ENCODE data around the gene SLC25A42.

Gene SLC25A42

GRCh38 chr19:19034204-19034624, 29.6 kb upstream of the SLC25A42 start:
- no peak for TF ChIP-seq CTCF (IDR thresholded peaks at IDR 0.05; ENCODE audit: low read depth, low read length)
- H3K4me3 ChIP-seq (replicated peaks in 1 of 2; ENCODE audit: low read depth in 2 of 2, low read length in 2 of 2): peak overlapping the region; percentile 75 to 92
- peak; percentile 69 to 71 for DNase-seq (ENCODE audit: low read depth in 2 of 2)

GRCh38 chr19:19039901-19040300, 23.9 kb upstream of the SLC25A42 start:
- TF ChIP-seq CTCF (IDR thresholded peaks at IDR 0.05; ENCODE audit: low read depth, low read length): no peak
- no peak for DNase-seq (ENCODE audit: low read depth in 2 of 2)
- H3K4me3 ChIP-seq (replicated peaks in 1 of 2; ENCODE audit: low read depth in 2 of 2, low read length in 2 of 2): no peak overlapping the region

- DNase-seq (ENCODE audit: low read depth in 2 of 2): peak; percentile 95 to 97
- no peak for TF ChIP-seq CTCF (IDR thresholded peaks at IDR 0.05; ENCODE audit: low read depth, low read length)
- H3K4me3 ChIP-seq (replicated peaks in 1 of 2; ENCODE audit: low read depth in 2 of 2, low read length in 2 of 2): no peak overlapping the region
Measured at GRCh38 chr19:19040417-19040816, 23.4 kb upstream of the SLC25A42 start.

- no peak for TF ChIP-seq CTCF (IDR thresholded peaks at IDR 0.05; ENCODE audit: low read depth, low read length)
- no peak overlapping the region for H3K4me3 ChIP-seq (replicated peaks in 1 of 2; ENCODE audit: low read depth in 2 of 2, low read length in 2 of 2)
- no peak for DNase-seq (ENCODE audit: low read depth in 2 of 2)
Measured at GRCh38 chr19:19042732-19043280, 21.0 kb upstream of the SLC25A42 start.

- no peak overlapping the region for H3K4me3 ChIP-seq (replicated peaks in 1 of 2; ENCODE audit: low read depth in 2 of 2, low read length in 2 of 2)
- TF ChIP-seq CTCF (IDR thresholded peaks at IDR 0.05; ENCODE audit: low read depth, low read length): no peak
- DNase-seq (ENCODE audit: low read depth in 2 of 2): no peak
Measured at GRCh38 chr19:19043481-19043880, 20.3 kb upstream of the SLC25A42 start.

GRCh38 chr19:19043881-19044280, 19.9 kb upstream of the SLC25A42 start:
- DNase-seq (ENCODE audit: low read depth in 2 of 2): no peak
- no peak for TF ChIP-seq CTCF (IDR thresholded peaks at IDR 0.05; ENCODE audit: low read depth, low read length)
- H3K4me3 ChIP-seq (replicated peaks in 1 of 2; ENCODE audit: low read depth in 2 of 2, low read length in 2 of 2): no peak overlapping the region

GRCh38 chr19:19049406-19049805, 14.4 kb upstream of the SLC25A42 start:
- DNase-seq (ENCODE audit: low read depth in 2 of 2): peak in 1 of 2 donors; percentile 34
- no peak overlapping the region for H3K4me3 ChIP-seq (replicated peaks in 1 of 2; ENCODE audit: low read depth in 2 of 2, low read length in 2 of 2)
- TF ChIP-seq CTCF (IDR thresholded peaks at IDR 0.05; ENCODE audit: low read depth, low read length): no peak
